Stimulated activated CD8-positive, alpha-beta memory T cell treated with anti-CD3 and anti-CD28 coated beads, Interleukin-15, amount 100 ng/mL, for 4 hours (primary cell): ENCODE data around the gene ASIC2.

Experiments
- DNase-seq, 2 donors: peaks; one replicate each; pipeline ENCODE4 v3.0.0-alpha.2; 2020; ENCODE audit warnings: low read depth in 2 of 2

Gene ASIC2

GRCh38 chr17:33292981-33293867, at the start of gene ASIC2:
TSS of gene ASIC2 (minus strand) at chr17:33293295.
- DNase-seq, result no peak

- no peak for DNase-seq
Observed at GRCh38 chr17:33342025-33342424, 48.9 kb upstream of the ASIC2 start.

GRCh38 chr17:33338242-33338641, 45.1 kb upstream of the ASIC2 start:
- DNase-seq, result no peak

- no peak for DNase-seq
Observed at GRCh38 chr17:33335491-33336173, 42.5 kb upstream of the ASIC2 start.

GRCh38 chr17:33334703-33335102, 41.6 kb upstream of the ASIC2 start:
- DNase-seq, result no peak

- no peak for DNase-seq
Observed at GRCh38 chr17:33330877-33331276, 37.8 kb upstream of the ASIC2 start.

- no peak for DNase-seq
Observed at GRCh38 chr17:33328129-33328528, 35.0 kb upstream of the ASIC2 start.

GRCh38 chr17:33324736-33325135, 31.6 kb upstream of the ASIC2 start:
- DNase-seq, result no peak

- no peak for DNase-seq
Observed at GRCh38 chr17:33322063-33322462, 29.0 kb upstream of the ASIC2 start.

- DNase-seq, result no peak
Observed at GRCh38 chr17:33318241-33318640, 25.1 kb upstream of the ASIC2 start.

GRCh38 chr17:33316746-33317145, 23.7 kb upstream of the ASIC2 start:
- DNase-seq, result no peak

- no peak for DNase-seq
Observed at GRCh38 chr17:33310296-33310695, 17.2 kb upstream of the ASIC2 start.

GRCh38 chr17:33303254-33303653, 10.2 kb upstream of the ASIC2 start:
- DNase-seq, result no peak

- DNase-seq, result no peak
Observed at GRCh38 chr17:33302394-33302793, 9.3 kb upstream of the ASIC2 start.

- no peak for DNase-seq
Observed at GRCh38 chr17:33300241-33300640, 7.1 kb upstream of the ASIC2 start.

- no peak for DNase-seq
Observed at GRCh38 chr17:33299115-33299514, 6.0 kb upstream of the ASIC2 start.

GRCh38 chr17:33297643-33298042, 4.5 kb upstream of the ASIC2 start:
- no peak for DNase-seq

- no peak for DNase-seq
Observed at GRCh38 chr17:33294994-33295393, 1.9 kb upstream of the ASIC2 start.

- no peak for DNase-seq
Observed at GRCh38 chr17:33292201-33292980, 704 bp downstream of the ASIC2 start.

- DNase-seq, result no peak
Observed at GRCh38 chr17:33291248-33292200, 1.6 kb downstream of the ASIC2 start.

- no peak for DNase-seq
Observed at GRCh38 chr17:33290253-33290652, 2.8 kb downstream of the ASIC2 start.
